HG02885 (cell line): ENCODE results near the gene WIPI1.
A peak's percentile ranks its signal among the peaks of the same experiment; 100 is the strongest.
"Not testable (repeated sequence)": the region's sequence is repeated elsewhere in the genome, so short reads cannot be mapped to it uniquely, and the experiment has no call there.

Experiments used
- ATAC-seq: cut with Tn5 transposase; IDR thresholded peaks from one replicate; pipeline ENCODE4 v1.9.1; 2021; ENCODE audit warnings: mild to moderate bottlenecking; ENCODE audit not compliant: unreplicated experiment, poor library complexity

Gene WIPI1

DNA sequence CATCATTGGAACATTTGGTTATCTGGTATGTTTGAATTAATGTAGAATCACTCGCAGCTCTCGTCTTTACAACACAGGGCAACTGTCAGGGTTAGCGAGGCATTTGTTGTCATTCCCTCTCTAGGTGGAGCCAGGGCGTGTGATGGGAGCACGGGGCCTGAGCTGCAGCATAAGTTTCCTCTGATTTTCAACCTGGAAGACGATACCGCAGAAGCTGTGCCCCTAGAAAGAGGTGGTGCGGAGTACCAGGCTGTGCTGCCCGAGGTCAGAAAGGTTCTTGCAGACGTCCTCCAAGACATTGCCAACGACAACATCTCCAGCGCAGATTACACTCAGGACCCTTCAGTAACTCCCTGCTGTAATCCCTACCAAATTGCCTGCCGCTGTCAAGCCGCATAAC lies 37.2 kb downstream of the WIPI1 start:
- no peak for ATAC-seq

- ATAC-seq: no peak
Observed at GRCh38 chr17:68418876-68419275, 38.4 kb downstream of the WIPI1 start.

DNA sequence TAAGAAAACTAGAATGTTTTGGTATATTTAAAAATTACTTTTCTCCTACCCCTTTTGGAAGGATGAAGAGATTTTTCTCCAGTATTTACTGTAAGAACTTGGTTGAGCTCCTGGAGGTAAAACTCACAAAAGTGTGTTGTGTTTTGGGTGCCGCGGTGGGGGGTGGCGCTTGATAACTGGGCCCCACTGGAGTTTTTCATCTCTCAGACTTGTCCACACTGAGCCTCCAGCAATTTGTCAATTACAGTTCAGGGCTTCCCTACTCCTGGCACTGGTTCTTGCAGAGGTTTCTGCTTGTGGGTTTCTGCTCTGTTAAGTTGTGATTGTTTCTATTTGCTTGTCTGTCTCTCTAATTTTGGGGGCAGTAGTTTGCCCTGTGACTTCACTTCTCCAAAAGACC lies 40.0 kb downstream of the WIPI1 start:
- no peak for ATAC-seq

DNA sequence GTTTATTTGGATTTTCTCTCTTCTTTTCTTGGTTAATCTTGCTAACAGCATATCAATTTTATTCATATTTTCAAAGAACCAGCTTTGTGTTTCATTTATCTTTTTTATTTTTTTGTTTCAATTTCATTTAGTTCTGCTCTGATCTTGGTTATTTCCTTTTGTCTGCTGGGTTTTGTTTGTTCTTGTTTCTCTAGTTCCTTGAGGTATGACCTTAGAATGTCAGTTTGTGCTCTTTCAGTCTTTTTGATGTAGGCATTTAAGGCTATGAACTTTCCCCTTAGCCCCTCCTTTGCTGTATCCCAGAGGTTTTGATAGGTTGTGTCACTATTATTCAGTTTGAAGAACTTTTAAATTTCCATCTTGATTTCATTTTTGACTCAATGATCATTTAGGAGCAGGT lies 42.4 kb downstream of the WIPI1 start:
- ATAC-seq: not testable (repeated sequence)

DNA sequence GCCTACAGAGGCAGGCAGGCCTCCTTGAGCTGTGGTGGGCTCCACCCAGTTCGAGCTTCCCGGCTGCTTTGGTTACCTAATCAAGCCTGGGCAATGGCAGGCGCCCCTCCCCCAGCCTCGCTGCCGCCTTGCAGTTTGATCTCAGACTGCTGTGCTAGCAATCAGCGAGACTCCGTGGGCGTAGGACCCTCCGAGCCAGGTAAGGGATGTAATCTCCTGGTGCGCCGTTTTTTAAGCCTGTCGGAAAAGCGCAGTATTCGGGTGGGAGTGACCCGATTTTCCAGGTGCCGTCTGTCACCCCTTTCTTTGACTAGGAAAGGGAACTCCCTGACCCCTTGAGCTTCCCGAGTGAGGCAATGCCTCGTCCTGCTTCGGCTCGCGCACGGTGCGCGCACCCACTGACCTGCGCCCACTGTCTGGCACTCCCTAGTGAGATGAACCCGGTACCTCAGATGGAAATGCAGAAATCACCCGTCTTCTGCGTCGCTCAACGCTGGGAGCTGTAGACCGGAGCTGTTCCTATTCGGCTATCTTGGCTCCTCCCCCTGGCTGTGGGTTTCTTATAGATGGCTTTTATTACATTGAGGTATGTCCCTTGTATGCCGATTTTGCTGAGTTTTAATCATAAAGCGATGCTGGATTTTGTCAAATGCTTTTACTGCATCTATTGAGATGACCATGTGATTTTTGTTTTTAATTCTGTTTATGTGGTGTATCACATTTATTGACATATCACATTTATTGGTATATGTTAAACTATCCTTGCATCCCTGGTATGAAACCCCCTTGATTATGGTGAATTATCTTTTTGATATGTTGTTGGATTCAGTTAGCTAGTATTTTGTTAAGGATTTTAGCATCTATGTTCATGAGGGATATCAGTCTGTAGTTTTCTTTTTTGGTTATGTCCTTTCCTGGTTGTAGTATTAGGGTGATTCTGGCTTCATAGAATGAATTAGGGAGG lies 43.4 kb downstream of the WIPI1 start:
- not testable (repeated sequence) for ATAC-seq

DNA sequence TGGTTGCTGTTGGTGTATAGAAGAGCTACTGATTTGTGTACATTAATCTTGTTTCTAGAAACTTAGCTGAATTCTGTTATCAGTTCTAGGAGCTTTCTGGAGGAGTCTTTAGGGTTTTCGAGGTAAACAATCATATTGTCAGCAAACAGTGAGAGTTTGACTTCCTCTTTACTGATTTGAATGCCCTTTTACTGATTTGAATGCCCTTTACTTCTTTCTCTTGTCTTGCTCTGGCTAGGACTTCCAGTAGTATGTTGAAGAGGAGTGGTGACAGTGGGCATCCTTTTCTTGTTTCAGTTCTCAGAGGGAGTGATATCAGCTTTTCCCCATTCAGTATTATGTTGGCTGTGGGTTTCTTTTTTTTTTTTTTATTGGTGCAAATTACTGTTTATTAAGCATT lies 49.6 kb downstream of the WIPI1 start:
- not testable (repeated sequence) for ATAC-seq

DNA sequence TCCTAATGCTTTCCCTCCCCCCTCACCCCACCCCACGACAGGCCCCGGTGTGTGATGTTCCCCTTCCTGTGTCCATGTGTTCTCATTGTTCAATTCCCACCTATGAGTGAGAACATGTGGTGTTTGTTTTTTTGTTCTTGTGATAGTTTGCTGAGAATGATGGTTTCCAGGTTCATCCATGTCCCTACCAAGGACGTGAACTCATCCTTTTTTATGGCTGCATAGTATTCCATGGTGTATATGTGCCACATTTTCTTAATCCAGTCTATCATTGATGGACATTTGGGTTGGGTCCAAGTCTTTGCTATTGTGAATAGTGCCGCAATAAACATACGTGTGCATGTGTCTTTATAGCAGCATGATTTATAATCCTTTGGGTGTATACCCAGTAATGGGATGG lies 53.5 kb downstream of the WIPI1 start:
- not testable (repeated sequence) for ATAC-seq

- no peak for ATAC-seq
Observed at GRCh38 chr17:68403122-68403521, 54.2 kb downstream of the WIPI1 start.

GRCh38 chr17:68401288-68401687 lies 56.0 kb downstream of the WIPI1 start:
- ATAC-seq: no peak

- no peak for ATAC-seq
Observed at GRCh38 chr17:68400404-68400735, 56.9 kb downstream of the WIPI1 start.

DNA sequence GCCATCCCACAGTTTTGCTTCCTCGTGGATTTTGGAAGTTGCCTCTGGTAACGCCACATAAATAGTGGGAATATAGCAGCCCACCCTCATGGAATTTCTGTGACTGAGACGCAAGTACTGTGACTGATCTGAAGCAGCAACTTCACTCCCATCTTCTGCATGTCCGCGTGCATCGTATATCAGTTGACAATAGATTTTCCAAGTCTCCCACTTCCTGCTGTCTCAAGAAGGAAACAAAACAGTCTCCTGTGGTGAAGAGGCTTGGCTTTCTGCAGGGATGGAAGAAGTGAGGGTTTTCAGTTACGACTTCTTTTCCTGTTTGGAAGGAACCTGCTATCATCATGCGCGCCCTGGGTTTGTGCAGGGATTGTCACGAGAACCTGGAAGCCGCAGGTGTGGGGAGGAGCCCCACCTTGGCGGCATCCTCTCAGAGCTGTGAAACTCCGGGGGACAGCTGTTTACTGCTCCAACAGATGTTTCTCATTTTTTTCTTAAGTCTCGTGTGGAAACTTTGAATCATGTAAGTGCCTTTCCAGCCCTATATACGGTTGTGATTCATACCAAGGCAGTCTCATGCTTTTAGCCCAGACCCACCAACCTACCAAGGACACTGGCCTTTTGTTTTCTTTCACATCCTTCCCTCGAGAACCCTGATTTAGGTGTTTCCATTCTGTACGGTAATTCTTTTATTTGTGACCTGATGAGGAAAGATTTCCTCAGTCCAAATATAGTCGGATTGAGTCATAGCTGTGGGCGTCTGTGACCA lies 57.5 kb downstream of the WIPI1 start:
- no peak for ATAC-seq

- peak; percentile 73 for ATAC-seq
Observed at GRCh38 chr17:68398691-68399637, 58.3 kb downstream of the WIPI1 start.

- no peak for ATAC-seq
Observed at GRCh38 chr17:68397108-68397536, 60.2 kb downstream of the WIPI1 start.

DNA sequence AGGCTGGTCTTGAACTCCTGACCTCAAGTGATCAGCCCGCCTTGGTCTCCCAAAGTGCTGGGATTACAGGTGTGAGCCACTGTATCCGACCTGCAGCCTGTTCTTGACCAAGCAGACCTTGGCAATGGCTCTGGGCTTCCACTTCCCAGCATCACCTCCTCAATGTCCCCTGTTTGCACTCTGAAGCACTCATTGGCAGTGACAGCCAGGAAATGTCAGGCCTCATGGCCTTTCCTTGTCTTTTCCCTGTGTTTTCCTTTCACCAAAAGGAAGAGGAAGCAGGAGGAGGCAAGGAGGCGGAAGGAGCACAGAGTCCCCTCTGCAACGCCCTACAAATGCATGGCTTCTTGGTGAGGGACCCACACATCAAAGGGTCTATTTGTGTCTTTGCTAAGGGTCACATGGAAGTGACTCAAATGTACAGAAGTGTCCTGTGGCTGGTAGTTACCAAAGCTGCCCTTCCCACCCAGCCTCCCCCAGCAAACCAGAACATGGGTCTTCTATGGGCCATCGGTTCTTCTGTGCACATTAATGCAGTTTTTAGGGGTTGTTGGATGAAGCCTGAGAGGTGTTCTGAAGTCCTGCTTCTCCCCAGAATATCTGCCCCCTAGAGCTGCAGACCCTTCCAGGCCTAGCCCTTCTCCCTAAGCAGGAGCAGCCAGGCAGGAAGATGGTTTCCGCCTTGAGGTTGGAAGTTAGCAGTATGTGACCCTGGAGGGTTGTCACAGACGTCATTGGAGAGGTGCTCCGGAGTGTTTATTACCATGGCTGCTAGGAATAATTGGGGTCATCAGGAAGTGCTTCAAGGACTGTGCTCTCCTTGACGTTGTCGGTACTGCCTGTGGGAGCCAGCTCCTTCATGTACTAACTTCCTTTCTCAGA lies 60.8 kb downstream of the WIPI1 start:
- no peak for ATAC-seq

- no peak for ATAC-seq
Observed at GRCh38 chr17:68394608-68395331, 62.5 kb downstream of the WIPI1 start.

GRCh38 chr17:68391561-68392268 lies 65.6 kb downstream of the WIPI1 start:
- ATAC-seq: no peak

DNA sequence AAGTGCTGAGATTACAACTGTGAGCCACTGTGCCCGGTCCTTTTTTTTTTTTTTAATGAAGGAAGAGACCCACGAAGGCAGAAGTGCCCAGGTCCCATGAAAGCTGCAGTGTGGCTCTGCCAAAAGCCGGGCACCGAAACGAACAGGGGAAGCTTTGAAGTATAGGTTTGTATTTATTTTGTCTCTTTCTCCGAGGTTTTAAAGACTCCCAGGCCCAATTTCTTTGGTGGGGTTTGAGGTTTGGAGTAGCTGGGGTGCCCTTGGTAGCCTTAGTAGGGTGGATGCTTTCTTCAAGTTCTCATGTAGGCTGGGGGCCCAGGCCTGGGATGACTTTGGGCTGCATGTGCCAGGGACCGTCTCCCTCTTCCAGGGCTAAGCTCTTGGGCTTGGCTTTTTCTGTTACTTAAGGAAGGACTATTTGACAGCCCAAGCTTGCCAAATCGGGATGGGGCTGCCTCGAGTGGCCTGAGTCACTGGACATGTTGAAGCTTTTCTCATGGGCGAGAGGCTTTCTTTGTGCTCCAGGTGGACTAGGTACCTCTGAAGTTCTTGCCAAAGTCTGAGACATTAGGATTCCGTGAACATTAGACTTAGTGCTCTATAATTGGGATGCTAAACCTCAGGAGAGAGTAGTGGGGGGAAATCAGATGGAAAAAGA lies 66.3 kb downstream of the WIPI1 start:
- ATAC-seq: no peak

- ATAC-seq: no peak
Observed at GRCh38 chr17:68389041-68389440, 68.3 kb downstream of the WIPI1 start.
